ENCODE measurements around the gene SNORC. TPM values are rescaled to one million over a fixed set of nuclear protein-coding genes. Genes with fewer than 3 reads are reported as not detected.

Gene SNORC
- total and polyA plus RNA-seq, 4 donors = 2.4 to 12.3 (median 6.6) TPM

GRCh38 chr2:232873909-232874641 is 4.0 kb downstream of the SNORC start:
- Histone ChIP-seq H3K4me3 (ENCODE audit: low read depth in 1 of 3, low read length in 3 of 3) (no peak overlapping the region), H3K27ac (ENCODE audit: low read depth in 1 of 2, low read length in 2 of 2) (peak overlapping the region; percentile 81), H3K9me3 (ENCODE audit: control insufficient read depth in 4 of 4, low read length in 3 of 4) (no peaks in the 10 kb centered on the region), H3K9ac (ENCODE audit: low read depth in 1 of 2, low read length in 2 of 2) (no peak overlapping the region), H3K4me1 (ENCODE audit: control insufficient read depth in 4 of 4, insufficient read depth in 4 of 4, low read length in 3 of 4) (peaks cover 4 to 44% (median 27%) of the 10 kb centered on the region in 4 donors), H3K27me3 (ENCODE audit: control insufficient read depth in 4 of 4, insufficient read depth in 4 of 4, low read length in 3 of 4) (no peaks in the 10 kb centered on the region), H3K36me3 (ENCODE audit: control insufficient read depth in 4 of 4, insufficient read depth in 3 of 4, low read depth in 1 of 4, low read length in 3 of 4) (peaks cover 0 to 3% (median 1%) of the 10 kb centered on the region in 4 donors)
- DNase-seq (ENCODE audit: low spot score) = no peak
- TF ChIP-seq HNF4G (IDR thresholded peaks at IDR 0.05) (no peak), EGR1 (IDR thresholded peaks at IDR 0.05; ENCODE audit: low read depth in 2 of 2) (no peak), SP1 (IDR thresholded peaks at IDR 0.05) (peak; percentile 13), FOXA2 (IDR thresholded peaks at IDR 0.05) (no peak), GABPA (IDR thresholded peaks at IDR 0.05 in 1 of 2, conservative IDR thresholded peaks at IDR 0.05 in 1 of 2) (no peak), YY1 (IDR thresholded peaks at IDR 0.05) (no peak), MAX (IDR thresholded peaks at IDR 0.05) (no peak), ZBTB33 (IDR thresholded peaks at IDR 0.05) (no peak), CTCF (IDR thresholded peaks at IDR 0.05; ENCODE audit: low read depth, low read length, missing input control) (no peak), RXRA (IDR thresholded peaks at IDR 0.05) (peak in 1 of 2 donors; percentile 12), NR2F2 (IDR thresholded peaks at IDR 0.05) (no peak), ATF3 (IDR thresholded peaks at IDR 0.05) (no peak), REST (IDR thresholded peaks at IDR 0.05) (peak; percentile 16), HNF4A (conservative IDR thresholded peaks at IDR 0.05) (peak in 1 of 2 donors; percentile 40), FOXA1 (IDR thresholded peaks at IDR 0.05) (no peak), JUND (IDR thresholded peaks at IDR 0.05) (no peak), TAF1 (conservative IDR thresholded peaks at IDR 0.05) (no peak), RAD21 (IDR thresholded peaks at IDR 0.05) (peak in 1 of 2 donors; percentile 14)
- WGBS = 51% methylated on average over 6 of the region's 6 CpGs

Measured in liver (tissue), 9 donors.